Lung (tissue), 12 donors: ENCODE results near the gene DNMT3L. TPM values are rescaled to one million over a fixed set of nuclear protein-coding genes. Genes with fewer than 3 reads are reported as not detected.

Experiments
- ATAC-seq: fragments of 200-7000 bp; cut with Tn5 transposase; one replicate; pipeline ENCODE4 v1.9.1; 2020; ENCODE audit warnings: moderate number of reproducible peaks; ENCODE audit not compliant: insufficient read depth, low FRiP score
- DNase-seq, 3 donors: peaks; one replicate each; pipeline ENCODE4 v3.0.0-alpha.2; 2013 to 2017
- H3K27ac ChIP-seq, 2 donors: one replicate each; pipeline ENCODE4 v1.5.1; 2013; ENCODE audit warnings: mild to moderate bottlenecking in 2 of 2, moderate library complexity in 2 of 2, control low read depth in 1 of 2, inconsistent platforms in 1 of 2, low read depth in 1 of 2, low read length in 1 of 2
- H3K27me3 ChIP-seq, 3 donors: one replicate each; pipeline ENCODE4 v1.5.1; 2013; ENCODE audit warnings: low read length in 2 of 3; ENCODE audit not compliant: control insufficient read depth in 3 of 3, insufficient read depth in 3 of 3
- H3K36me3 ChIP-seq, 4 donors: one replicate each; pipeline ENCODE4 v1.5.1; 2013; ENCODE audit warnings: low read length in 4 of 4, mild to moderate bottlenecking in 1 of 4, moderate library complexity in 1 of 4; ENCODE audit not compliant: control insufficient read depth in 4 of 4, insufficient read depth in 4 of 4
- H3K4me1 ChIP-seq, 5 donors: one replicate each; pipeline ENCODE4 v1.5.1; 2013; ENCODE audit warnings: low read length in 5 of 5, mild to moderate bottlenecking in 2 of 5, moderate library complexity in 1 of 5; ENCODE audit not compliant: control insufficient read depth in 5 of 5, insufficient read depth in 5 of 5
- H3K4me3 ChIP-seq: one replicate; pipeline ENCODE4 v1.5.1; 2013; ENCODE audit warnings: mild to moderate bottlenecking, control low read depth, moderate library complexity
- H3K9ac ChIP-seq, 2 donors: one replicate each; pipeline ENCODE4 v1.5.1; 2013; ENCODE audit warnings: low read length in 2 of 2, control low read depth in 1 of 2; ENCODE audit not compliant: insufficient read depth in 1 of 2
- H3K9me3 ChIP-seq, 4 donors: one replicate each; pipeline ENCODE4 v1.5.1; 2013; ENCODE audit warnings: low read length in 3 of 4, mild to moderate bottlenecking in 1 of 4, moderate library complexity in 1 of 4; ENCODE audit not compliant: control insufficient read depth in 4 of 4, insufficient read depth in 3 of 4
- CTCF ChIP-seq: IDR thresholded peaks from 2 replicates; pipeline ENCODE4 v1.5.1; 2012; ENCODE audit warnings: mild to moderate bottlenecking; ENCODE audit errors: control extremely low read depth, extremely low read depth
- WGBS, 2 donors: extraction: QIAGEN DNeasy Blood & Tissue Kit; methylation state at CpG; one replicate each; pipeline ENCODE4 v1.1.7; 2013; 5-methylcytosine and 5-hydroxymethylcytosine counted together
- polyA plus RNA-seq, 2 donors: library from polyadenylated mRNA; stranded (reverse); fragments of 200-250 nt; gene quantifications; one replicate each; pipeline ENCODE4 v1.2.1, GENCODE V29; 2013
- total RNA-seq, 2 donors: library from RNA; depleted of rRNA in 1 of 2; stranded (reverse); fragments of >200 nt in 1 of 2; gene quantifications; one replicate each; pipeline ENCODE4 v1.2.1, GENCODE V29; 2014 to 2021
- donor health status: control.
- donor health status: control.
- donor health status: Bipolar disorder and iron deficiency.
- donor health status: healthy.
- donor health status: DM: yes; HTN: yes; CAD: no.

The DNMT3L gene
- total and polyA plus RNA-seq, 4 donors = not detected

GRCh38 chr21:44291078-44291935 lies 29.6 kb upstream of the DNMT3L start:
- no peak for TF ChIP-seq CTCF
- 86 to 87% methylated on average over 30 to 33 of the region's 33 CpGs for WGBS, 2 donors
- H3K36me3 ChIP-seq = no peaks in the 10 kb centered on the region
- no peaks in the 10 kb centered on the region for H3K9me3 ChIP-seq
- H3K27ac ChIP-seq = no peak overlapping the region
- peaks cover 0 to 18% (median 0%) of the 10 kb centered on the region in 3 donors for H3K27me3 ChIP-seq
- ATAC-seq (no peak), DNase-seq (no peak)
- H3K4me1 ChIP-seq = peaks cover 0 to 16% (median 0%) of the 10 kb centered on the region in 5 donors
- H3K4me3 ChIP-seq = no peak overlapping the region
- H3K9ac ChIP-seq = no peak overlapping the region

GRCh38 chr21:44290327-44291077 lies 28.8 kb upstream of the DNMT3L start:
- TF ChIP-seq CTCF = no peak
- peaks cover 0 to 22% (median 0%) of the 10 kb centered on the region in 3 donors for H3K27me3 ChIP-seq
- no peak overlapping the region for H3K4me3 ChIP-seq
- H3K27ac ChIP-seq = no peak overlapping the region
- ATAC-seq = no peak
- no peaks in the 10 kb centered on the region for H3K9me3 ChIP-seq
- peaks cover 0 to 18% (median 3%) of the 10 kb centered on the region in 5 donors for H3K4me1 ChIP-seq
- H3K9ac ChIP-seq = no peak overlapping the region
- no peaks in the 10 kb centered on the region for H3K36me3 ChIP-seq
- 84 to 95% methylated on average over 16 of the region's 16 CpGs for WGBS, 2 donors
- DNase-seq = no peak

GRCh38 chr21:44289381-44290010 lies 27.8 kb upstream of the DNMT3L start:
- DNase-seq (no peak), ATAC-seq (no peak)
- Histone ChIP-seq H3K4me1 (peaks cover 0 to 8% (median 4%) of the 10 kb centered on the region in 5 donors), H3K27me3 (peaks cover 0 to 25% (median 0%) of the 10 kb centered on the region in 3 donors), H3K9me3 (no peaks in the 10 kb centered on the region), H3K4me3 (no peak overlapping the region), H3K9ac (no peak overlapping the region), H3K36me3 (no peaks in the 10 kb centered on the region), H3K27ac (no peak overlapping the region)
- WGBS, 2 donors = 88 to 95% methylated on average over 24 of the region's 24 CpGs
- no peak for TF ChIP-seq CTCF
